GM18517 (cell line): ENCODE measurements around the gene NPTN.
"Not testable (repeated sequence)": the region's sequence is repeated elsewhere in the genome, so short reads cannot be mapped to it uniquely, and the experiment has no call there.

Experiments used
- ATAC-seq: cut with Tn5 transposase; IDR thresholded peaks from one replicate; pipeline ENCODE4 v1.9.1; 2021; ENCODE audit warnings: mild to moderate bottlenecking, moderate library complexity; ENCODE audit not compliant: unreplicated experiment

NPTN gene

GRCh38 chr15:73633111-73633990, at the start of gene NPTN:
NPTN (minus strand) TSS chr15:73633389; CDS start chr15:73633215, 174 bp downstream.
- peak; percentile 76 for ATAC-seq

GRCh38 chr15:73682600-73683090, 49.5 kb upstream of the NPTN start:
- ATAC-seq: no peak

- no peak for ATAC-seq
Measured at GRCh38 chr15:73681856-73682599, 48.8 kb upstream of the NPTN start.

- ATAC-seq: no peak
Measured at GRCh38 chr15:73681063-73681462, 47.9 kb upstream of the NPTN start.

GRCh38 chr15:73680549-73680948, 47.4 kb upstream of the NPTN start:
- no peak for ATAC-seq

GRCh38 chr15:73679964-73680363, 46.8 kb upstream of the NPTN start:
- ATAC-seq: no peak

GRCh38 chr15:73679180-73679579, 46.0 kb upstream of the NPTN start:
- no peak for ATAC-seq

- ATAC-seq: no peak
Measured at GRCh38 chr15:73678498-73678897, 45.3 kb upstream of the NPTN start.

- ATAC-seq: no peak
Measured at GRCh38 chr15:73677733-73678132, 44.5 kb upstream of the NPTN start.

GRCh38 chr15:73677146-73677607, 44.0 kb upstream of the NPTN start:
- no peak for ATAC-seq

- no peak for ATAC-seq
Measured at GRCh38 chr15:73674587-73674986, 41.4 kb upstream of the NPTN start.

- no peak for ATAC-seq
Measured at GRCh38 chr15:73660455-73660854, 27.3 kb upstream of the NPTN start.

- ATAC-seq: no peak
Measured at GRCh38 chr15:73658645-73659044, 25.5 kb upstream of the NPTN start.

- ATAC-seq: no peak
Measured at GRCh38 chr15:73655724-73656123, 22.5 kb upstream of the NPTN start.

GRCh38 chr15:73654659-73655058, 21.5 kb upstream of the NPTN start:
- ATAC-seq: no peak

- ATAC-seq: no peak
Measured at GRCh38 chr15:73650416-73651126, 17.4 kb upstream of the NPTN start.

- ATAC-seq: no peak
Measured at GRCh38 chr15:73648014-73648295, 14.8 kb upstream of the NPTN start.

- no peak for ATAC-seq
Measured at GRCh38 chr15:73647259-73648013, 14.2 kb upstream of the NPTN start.

GRCh38 chr15:73639464-73639863, 6.3 kb upstream of the NPTN start:
- not testable (repeated sequence) for ATAC-seq

- no peak for ATAC-seq
Measured at GRCh38 chr15:73637527-73637926, 4.3 kb upstream of the NPTN start.
